GM13976 (cell line): ENCODE results near the gene ST3GAL3.
"Not testable (repeated sequence)": the region's sequence is repeated elsewhere in the genome, so short reads cannot be mapped to it uniquely, and the experiment has no call there.

ENCODE experiments used
- DNase-seq: peaks from one replicate; pipeline ENCODE4 v3.0.0; 2012; ENCODE audit warnings: low spot score
- CTCF ChIP-seq: IDR thresholded peaks from 2 replicates; pipeline ENCODE4 v1.5.1; 2012; ENCODE audit warnings: borderline replicate concordance, mild to moderate bottlenecking; ENCODE audit not compliant: insufficient read depth; ENCODE audit errors: extremely low read depth, missing control alignments, control extremely low read depth
- in situ Hi-C: fragments of 300-500 bp; cut with MboI; formaldehyde crosslinking; loops from one replicate; pipeline ENCODE4 v1.12.0; 2022; ENCODE audit warnings: low sequenced_read_pairs, mixed read lengths, inconsistent platforms; ENCODE audit not compliant: unreplicated experiment

Gene ST3GAL3

GRCh38 chr1:43772978-43773377 is 65.6 kb downstream of the ST3GAL3 start:
- no peak for TF ChIP-seq CTCF
- in situ Hi-C loops: no loop called here
- DNase-seq: no peak

- in situ Hi-C loops: no loop called here
- no peak for TF ChIP-seq CTCF
- DNase-seq: no peak
These were observed 66.5 kb downstream of the ST3GAL3 start for GRCh38 chr1:43773821-43774220.

GRCh38 chr1:43774359-43774758 is 67.0 kb downstream of the ST3GAL3 start:
- in situ Hi-C loops: no loop called here

GRCh38 chr1:43776043-43776761 is 68.9 kb downstream of the ST3GAL3 start:
- no peak for DNase-seq
- TF ChIP-seq CTCF: no peak
- in situ Hi-C loops: no loop called here

More at GRCh38 chr1:43774359-43774758, 67.0 kb downstream of the ST3GAL3 start:
- DNase-seq: no peak
- TF ChIP-seq CTCF: no peak

GRCh38 chr1:43777916-43778315 is 70.6 kb downstream of the ST3GAL3 start:
- in situ Hi-C loops: not testable (repeated sequence)

GRCh38 chr1:43779266-43779665 is 71.9 kb downstream of the ST3GAL3 start:
- no peak for TF ChIP-seq CTCF
- no peak for DNase-seq
- in situ Hi-C loops: no loop called here

More at GRCh38 chr1:43777916-43778315, 70.6 kb downstream of the ST3GAL3 start:
- DNase-seq: not testable (repeated sequence)

GRCh38 chr1:43779805-43780403 is 72.6 kb downstream of the ST3GAL3 start:
- TF ChIP-seq CTCF: no peak
- in situ Hi-C loops: no loop called here
- no peak for DNase-seq
